Activated CD8-positive, alpha-beta memory T cell treated with anti-CD3 and anti-CD28 coated beads, Interleukin-2, amount 50 U/mL, for 4 hours (primary cell): ENCODE data around the gene LYPLA2.
"Not testable (repeated sequence)": the region's sequence is repeated elsewhere in the genome, so short reads cannot be mapped to it uniquely, and the experiment has no call there.

Experiments used
- DNase-seq: peaks from one replicate; pipeline ENCODE4 v3.0.0-alpha.2; 2020

LYPLA2 gene

DNA sequence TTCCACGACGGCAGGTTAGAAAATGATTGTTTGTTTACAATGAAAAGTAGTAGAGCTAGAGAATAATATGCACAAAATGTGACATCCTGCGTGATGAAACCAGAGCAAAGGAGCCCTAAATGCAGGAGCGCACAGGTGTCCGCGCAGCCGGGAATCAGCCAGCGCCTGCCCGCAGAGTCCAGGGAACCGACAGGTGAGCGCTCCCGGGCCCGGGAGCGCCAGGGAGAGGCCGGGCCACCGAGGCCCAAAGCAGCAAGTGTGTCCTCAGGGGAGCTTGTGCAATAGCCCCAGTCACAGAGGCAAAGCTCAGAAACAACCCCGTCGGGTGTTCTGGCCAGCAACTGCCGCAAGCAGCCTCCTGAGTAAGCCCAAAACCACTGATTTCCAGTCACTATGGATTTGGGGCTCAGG lies 10.4 kb downstream of the LYPLA2 start:
- no peak for DNase-seq

DNA sequence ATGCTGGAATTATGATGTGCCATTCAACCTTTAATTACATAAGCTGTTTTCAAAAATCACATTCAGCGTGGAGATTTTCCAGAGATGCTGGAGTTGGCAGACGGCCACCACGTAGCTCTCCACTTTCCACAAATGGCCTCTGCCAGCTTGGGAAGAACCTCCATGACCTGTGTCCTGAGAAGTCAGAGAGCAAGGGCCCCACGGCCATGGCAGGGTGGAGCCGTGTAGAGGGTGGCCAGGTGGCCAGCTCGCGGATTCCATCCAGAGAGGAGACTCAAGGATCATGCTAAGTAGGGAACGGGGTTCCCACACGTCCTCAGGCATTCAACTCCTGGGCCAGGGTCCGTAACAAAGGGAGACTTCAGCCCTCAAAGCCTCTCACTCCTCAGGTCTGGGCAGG lies 10.9 kb downstream of the LYPLA2 start:
- DNase-seq = no peak

- not testable (repeated sequence) for DNase-seq
These were observed 11.9 kb downstream of the LYPLA2 start for GRCh38 chr1:23802809-23803342.

DNA sequence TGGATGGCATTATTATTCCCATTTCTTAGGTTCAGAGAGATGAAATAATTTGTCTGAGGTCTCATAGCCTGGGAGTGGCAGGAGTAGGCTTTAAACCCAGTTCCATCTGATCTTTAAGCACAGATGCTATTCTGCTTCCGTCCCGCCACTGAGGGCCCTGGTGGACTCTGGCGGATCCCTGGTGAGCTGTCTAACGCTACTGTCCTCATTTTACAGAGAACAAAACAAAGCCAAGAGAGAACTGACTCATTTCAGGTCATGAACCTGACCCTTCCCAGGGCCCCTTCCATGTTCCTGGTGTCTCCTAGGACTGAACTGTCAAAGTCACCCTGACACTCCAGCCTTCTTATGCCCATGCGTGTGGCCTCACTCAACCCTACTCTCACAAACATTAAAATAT lies 12.7 kb downstream of the LYPLA2 start:
- DNase-seq = no peak

- DNase-seq = no peak
These were observed 13.4 kb downstream of the LYPLA2 start for GRCh38 chr1:23804183-23804835.

- no peak for DNase-seq
These were observed 14.1 kb downstream of the LYPLA2 start for GRCh38 chr1:23805025-23805424.

DNA sequence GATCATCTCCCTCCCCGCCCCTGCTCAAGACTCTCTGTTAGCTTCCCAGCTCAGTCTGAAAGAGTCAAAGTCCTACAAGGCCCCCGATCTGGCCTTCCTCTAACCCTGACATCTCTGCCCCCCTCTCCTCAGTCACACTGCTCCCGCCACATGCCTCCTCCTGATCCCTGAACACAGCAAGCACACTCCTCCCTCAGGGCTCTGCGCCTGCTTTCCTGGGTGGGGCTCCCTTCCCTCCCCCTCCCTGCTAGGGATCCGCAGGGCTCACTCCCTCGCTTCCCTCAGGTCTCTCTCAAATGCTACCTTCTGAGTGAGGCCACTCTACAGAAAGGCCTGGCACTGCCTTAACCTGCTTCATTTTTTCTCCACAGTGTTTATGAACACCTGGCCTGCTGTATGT lies 15.3 kb downstream of the LYPLA2 start:
- DNase-seq = no peak

GRCh38 chr1:23807453-23807852 lies 16.5 kb downstream of the LYPLA2 start:
- no peak for DNase-seq

DNA sequence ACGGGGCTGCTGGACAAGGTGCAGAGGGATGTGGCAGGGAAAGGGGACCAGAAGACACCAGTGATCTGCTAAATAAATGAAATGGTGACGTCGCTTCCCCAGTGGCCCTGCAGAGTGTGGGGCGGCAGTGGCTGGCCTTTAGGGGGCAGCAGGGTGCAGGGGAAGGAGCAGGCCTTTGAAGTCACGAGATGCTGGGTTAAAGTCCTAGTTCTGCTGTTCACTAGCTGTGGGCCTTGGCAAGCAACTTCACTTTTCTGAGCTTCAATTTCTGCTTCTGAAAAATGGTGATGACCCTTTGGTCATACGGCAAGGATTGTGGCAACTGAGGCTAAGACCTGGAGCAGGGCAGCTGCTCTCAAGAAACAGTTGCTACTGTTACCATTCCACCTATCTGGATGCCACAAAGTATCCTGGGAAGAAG lies 18.8 kb downstream of the LYPLA2 start:
- DNase-seq = peak; percentile 79

- DNase-seq = peak; percentile 56
These were observed 20.0 kb downstream of the LYPLA2 start for GRCh38 chr1:23810818-23811540.

- DNase-seq = no peak
These were observed 23.1 kb downstream of the LYPLA2 start for GRCh38 chr1:23814016-23814415.

GRCh38 chr1:23816361-23816760 lies 25.4 kb downstream of the LYPLA2 start:
- no peak for DNase-seq

DNA sequence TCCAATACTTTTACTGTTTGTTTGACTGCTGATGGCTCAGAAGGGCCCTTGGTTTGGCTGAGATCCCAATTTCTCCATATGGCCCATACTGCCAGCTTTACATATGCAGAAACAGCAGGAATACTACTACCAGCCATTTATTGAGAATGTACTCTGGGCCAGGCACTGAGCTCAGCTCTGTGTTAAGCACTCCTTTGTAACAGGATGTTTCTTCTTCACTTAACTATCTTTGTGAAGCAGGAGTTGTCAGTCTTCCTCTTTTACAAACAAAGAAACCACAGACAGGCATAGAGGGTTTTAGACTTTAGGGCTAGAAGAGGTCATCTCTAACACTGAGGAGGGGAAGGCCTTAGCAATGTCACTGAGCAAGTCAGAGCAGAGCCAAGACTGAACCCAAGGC lies 26.0 kb downstream of the LYPLA2 start:
- DNase-seq = no peak

DNA sequence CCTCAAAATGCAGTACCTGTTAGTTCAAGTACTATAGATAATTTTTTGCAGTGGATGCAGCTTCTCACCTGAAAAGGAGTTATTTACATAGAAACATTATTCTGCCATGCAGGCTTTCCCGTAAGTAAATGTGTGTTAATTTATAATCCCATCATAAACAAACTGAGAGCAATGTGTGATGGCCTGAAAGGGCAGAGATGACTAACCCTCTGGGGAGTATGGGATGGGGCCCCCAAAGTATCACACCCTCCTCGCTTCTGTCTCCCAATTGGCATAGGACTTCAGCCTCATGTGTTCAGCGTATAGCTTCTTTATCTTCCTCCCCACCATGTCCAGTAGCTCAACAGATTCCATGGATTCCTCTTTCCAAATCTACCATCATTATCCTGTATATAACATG lies 26.7 kb downstream of the LYPLA2 start:
- DNase-seq = no peak

DNA sequence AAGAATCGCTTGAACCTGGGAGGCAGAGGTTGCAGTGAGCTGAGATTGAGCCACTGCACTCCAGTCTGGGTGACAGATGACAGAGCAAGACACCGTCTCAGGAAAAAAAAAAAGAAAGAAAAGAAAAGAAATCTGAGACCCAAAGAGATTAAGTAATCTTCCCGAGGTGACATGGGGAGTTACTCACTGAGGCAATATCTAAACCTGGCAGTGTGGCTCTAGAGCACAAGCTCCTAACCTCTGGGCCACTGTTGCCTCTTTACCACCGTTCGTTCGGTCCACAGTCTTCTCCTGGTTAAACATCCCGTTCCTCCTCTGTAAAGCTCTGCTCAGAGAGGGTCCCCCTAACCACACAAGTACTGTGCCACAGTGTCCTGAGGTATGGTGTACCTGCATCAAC lies 32.8 kb downstream of the LYPLA2 start:
- no peak for DNase-seq

- no peak for DNase-seq
These were observed 33.7 kb downstream of the LYPLA2 start for GRCh38 chr1:23824711-23825075.

GRCh38 chr1:23825076-23825761 lies 34.3 kb downstream of the LYPLA2 start, which contains the start of gene HMGCL:
Gene HMGCL (minus strand): TSS chr1:23825429. CDS start chr1:23825415, 14 bp downstream.
- DNase-seq = peak; percentile 89

DNA sequence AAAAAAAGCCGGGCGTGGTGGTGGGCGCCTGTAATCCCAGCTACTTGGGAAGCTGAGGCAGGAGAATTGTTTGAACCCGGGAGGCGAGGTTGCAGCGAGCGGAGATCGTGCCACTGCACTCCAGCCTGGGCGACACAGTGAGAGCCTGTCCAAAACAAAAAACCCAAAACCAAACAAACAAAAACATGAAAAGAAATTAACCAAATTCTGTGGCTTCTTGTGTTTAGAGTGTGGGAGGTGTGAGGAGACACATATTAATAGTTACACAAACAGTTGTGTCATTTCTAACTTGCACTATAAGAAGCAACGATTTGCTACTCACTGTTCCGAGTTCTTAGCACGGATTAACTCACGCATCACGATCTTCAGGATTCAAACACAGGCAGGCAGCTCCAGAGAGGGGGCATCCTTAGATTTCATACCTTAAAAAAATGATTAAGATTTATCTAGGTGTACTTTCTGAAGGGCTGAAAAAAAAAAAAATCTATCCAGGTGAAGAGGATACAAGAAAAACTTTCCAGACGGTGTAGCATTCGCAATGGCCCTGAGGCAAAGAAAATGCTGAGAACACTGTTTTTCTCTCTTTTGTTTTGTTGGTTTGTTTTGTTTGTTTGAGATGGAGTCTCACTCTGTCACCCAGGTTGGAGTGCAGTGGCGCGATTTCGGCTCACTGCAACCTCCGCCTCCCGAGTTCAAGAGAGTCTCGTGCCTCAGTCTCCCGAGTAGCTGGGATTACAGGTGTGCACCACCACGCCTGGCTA lies 35.0 kb downstream of the LYPLA2 start:
- DNase-seq = no peak

DNA sequence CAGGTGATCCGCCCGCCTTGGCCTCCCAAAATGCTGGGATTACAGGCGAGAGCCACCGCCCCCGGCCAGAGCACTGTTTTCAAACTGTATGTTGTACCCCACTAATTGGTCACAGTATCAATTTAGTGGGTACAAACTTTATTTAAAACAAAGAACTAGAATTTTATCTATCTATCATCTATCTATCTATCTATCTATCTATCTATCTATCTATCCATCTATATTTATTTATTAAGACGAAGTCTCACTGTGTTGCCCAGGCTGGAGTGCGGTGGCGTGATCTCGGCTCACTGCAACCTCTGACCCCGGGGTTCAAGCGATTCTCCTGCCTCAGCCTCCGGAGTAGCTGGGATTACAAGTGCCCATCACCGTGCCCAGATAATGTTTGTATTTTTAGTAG lies 35.6 kb downstream of the LYPLA2 start:
- not testable (repeated sequence) for DNase-seq

GRCh38 chr1:23827717-23828116 lies 36.8 kb downstream of the LYPLA2 start:
- DNase-seq = no peak

- DNase-seq = not testable (repeated sequence)
These were observed 43.2 kb downstream of the LYPLA2 start for GRCh38 chr1:23834156-23834555.

DNA sequence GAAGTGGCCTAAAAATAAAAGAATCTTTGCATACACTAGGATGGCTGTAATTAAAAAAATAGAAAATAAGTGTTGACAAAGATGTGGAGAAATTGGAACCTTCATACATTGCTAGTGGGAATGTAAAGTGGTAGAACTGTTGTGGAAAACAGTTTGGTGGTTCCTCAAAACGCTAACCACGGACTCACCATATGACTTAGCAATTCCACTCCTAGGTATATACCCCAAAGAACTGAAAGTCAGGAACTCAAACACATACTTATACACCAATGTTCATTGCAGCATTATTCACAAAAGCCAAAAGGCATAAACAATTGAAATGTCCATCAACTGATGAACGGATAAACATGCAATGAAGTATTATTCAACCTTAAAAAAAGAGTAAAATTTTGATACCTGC lies 45.1 kb downstream of the LYPLA2 start:
- no peak for DNase-seq

- no peak for DNase-seq
These were observed 47.0 kb downstream of the LYPLA2 start for GRCh38 chr1:23837908-23838307.
